ENCODE measurements around the gene CDKN2A.
A peak's percentile ranks its signal among the peaks of the same experiment; 100 is the strongest.
"Not testable (repeated sequence)": the region's sequence is repeated elsewhere in the genome, so short reads cannot be mapped to it uniquely, and the experiment has no call there.

Gene CDKN2A

GRCh38 chr9:21982391-21982790 lies 11.8 kb downstream of the CDKN2A start:
- ATAC-seq (no peak), DNase-seq (no peak)

- ATAC-seq = no peak
- DNase-seq = no peak
Observed at GRCh38 chr9:21976334-21976875, 17.8 kb downstream of the CDKN2A start.

- peak; percentile 56 for DNase-seq
- ATAC-seq = peak; percentile 65
Observed at GRCh38 chr9:21974722-21975409, 19.3 kb downstream of the CDKN2A start.

GRCh38 chr9:21974343-21974721 lies 19.9 kb downstream of the CDKN2A start:
- DNase-seq (peak; percentile 6), ATAC-seq (no peak)

- DNase-seq (no peak), ATAC-seq (no peak)
Observed at GRCh38 chr9:21972361-21972760, 21.8 kb downstream of the CDKN2A start.

- DNase-seq = no peak
- no peak for ATAC-seq
Observed at GRCh38 chr9:21970800-21971640, 23.2 kb downstream of the CDKN2A start.

- DNase-seq (no peak), ATAC-seq (no peak)
Observed at GRCh38 chr9:21969951-21970799, 24.0 kb downstream of the CDKN2A start.

GRCh38 chr9:21969011-21969940 lies 24.9 kb downstream of the CDKN2A start:
- ATAC-seq = no peak
- no peak for DNase-seq

GRCh38 chr9:21968331-21969010 lies 25.7 kb downstream of the CDKN2A start:
- no peak for DNase-seq

GRCh38 chr9:21967702-21968101 lies 26.5 kb downstream of the CDKN2A start:
- DNase-seq = no peak
- no peak for ATAC-seq

More at GRCh38 chr9:21968331-21969010, 25.7 kb downstream of the CDKN2A start:
- no peak for ATAC-seq

- DNase-seq (no peak), ATAC-seq (no peak)
Observed at GRCh38 chr9:21967169-21967568, 27.0 kb downstream of the CDKN2A start.

GRCh38 chr9:21966140-21966851 lies 27.9 kb downstream of the CDKN2A start:
- DNase-seq = no peak
- no peak for ATAC-seq

- DNase-seq (peak; percentile 60), ATAC-seq (peak; percentile 68)
Observed at GRCh38 chr9:21965401-21965951, 28.7 kb downstream of the CDKN2A start.

GRCh38 chr9:21964925-21965385 lies 29.2 kb downstream of the CDKN2A start:
- DNase-seq = peak; percentile 65
- ATAC-seq = peak; percentile 67

GRCh38 chr9:21961569-21961968 lies 32.6 kb downstream of the CDKN2A start:
- DNase-seq (no peak), ATAC-seq (no peak)

GRCh38 chr9:21959268-21959667 lies 34.9 kb downstream of the CDKN2A start:
- not testable (repeated sequence) for ATAC-seq, DNase-seq

- DNase-seq (no peak), ATAC-seq (no peak)
Observed at GRCh38 chr9:21958833-21959232, 35.4 kb downstream of the CDKN2A start.

- no peak for ATAC-seq
- no peak for DNase-seq
Observed at GRCh38 chr9:21945606-21946005, 48.6 kb downstream of the CDKN2A start.

- DNase-seq (no peak), ATAC-seq (no peak)
Observed at GRCh38 chr9:21943464-21943863, 50.7 kb downstream of the CDKN2A start.

Data from stimulated activated naive CD8-positive, alpha-beta T cell treated with anti-CD3 and anti-CD28 coated beads, Interleukin-15, Interleukin-2, amounts not matched to agents 100 U/mL and 50 U/mL, for 24 hours (primary cell).